ENCODE data around the gene PNLIPRP2.

PNLIPRP2 gene

GRCh38 chr10:116686632-116687031, 65.9 kb downstream of the PNLIPRP2 start:
- DNase-seq = no peak

- no peak for DNase-seq
Measured at GRCh38 chr10:116687633-116688032, 66.9 kb downstream of the PNLIPRP2 start.

GRCh38 chr10:116688241-116688711, 67.5 kb downstream of the PNLIPRP2 start:
- no peak for DNase-seq

GRCh38 chr10:116688741-116689495, 68.2 kb downstream of the PNLIPRP2 start:
- DNase-seq = no peak

- no peak for DNase-seq
Measured at GRCh38 chr10:116689744-116690143, 69.0 kb downstream of the PNLIPRP2 start.

- DNase-seq = no peak
Measured at GRCh38 chr10:116690356-116691322, 69.9 kb downstream of the PNLIPRP2 start.

GRCh38 chr10:116691635-116692034, 70.9 kb downstream of the PNLIPRP2 start:
- DNase-seq = no peak

GRCh38 chr10:116692225-116692624, 71.5 kb downstream of the PNLIPRP2 start:
- DNase-seq = no peak

GRCh38 chr10:116694243-116694926, 73.6 kb downstream of the PNLIPRP2 start:
- DNase-seq = no peak

Data from activated naive CD4-positive, alpha-beta T cell (primary cell).